HCT116 (cell line): ENCODE measurements around the gene BRWD1. TPM values are rescaled to one million over a fixed set of nuclear protein-coding genes. Genes with fewer than 3 reads are reported as not detected.

Experiments
- ATAC-seq: fragments of 200-7000 bp; cut with Tn5 transposase; 2 replicates; pipeline ENCODE4 v1.9.1; 2020; ENCODE audit warnings: mild to moderate bottlenecking, moderate library complexity
- BruUV-seq: library from RNA; stranded (reverse); fragments of 400-500 nt; replicated peaks from 2 replicates; lab custom pipeline; 2021; lab: Mats Ljungman, UMichigan
- CTCF ChIA-PET: fragments of 300-600 bp; sonication (Branson Sonifier 250); formaldehyde crosslinking; loops from one replicate; lab custom pipeline; 2021; ENCODE audit warnings: antibody characterized with exemption; lab: Charles Lee
- POLR2A ChIA-PET: fragments of 300-600, 350-600 bp; sonication (Branson Sonifier 250); formaldehyde crosslinking; loops from one replicate; lab custom pipeline; 2021; ENCODE audit warnings: antibody characterized with exemption; lab: Charles Lee
- RAD21 ChIA-PET, 2 experiments: fragments of 300-600 bp; sonication (Branson Sonifier 250); formaldehyde crosslinking; loops; one replicate each; lab custom pipeline; 2023; ENCODE audit warnings: low total read pairs in 2 of 2; ENCODE audit not compliant: uncharacterized antibody in 2 of 2, unreplicated experiment in 2 of 2, low non-redundant PET in 1 of 2; lab: Charles Lee
- DNase-seq: peaks from one replicate; pipeline ENCODE4 v3.0.0-alpha.2; 2010; ENCODE audit warnings: low read depth, low spot score
- H2AFZ ChIP-seq: fragments of 200-600 bp; shearing (Covaris generic), sonication (generic); 2 replicates; pipeline ENCODE4 v1.6.1; 2017; ENCODE audit warnings: low read depth, mixed run types, mixed read lengths, antibody characterized with exemption, low read length; ENCODE audit not compliant: poor library complexity, severe bottlenecking
- H3K27ac ChIP-seq: 2 replicates; pipeline ENCODE4 v1.5.1; 2012; ENCODE audit warnings: low read depth, low read length
- H3K27me3 ChIP-seq: fragments of 200-600 bp; sonication (generic); 2 replicates; pipeline ENCODE4 v1.6.1; 2016; ENCODE audit warnings: mixed run types, low read length, mixed read lengths; ENCODE audit not compliant: insufficient read depth
- H3K36me3 ChIP-seq, 2 experiments: fragments of 200-500 bp in 1 of 2; fragments of 200-600 bp in 1 of 2; sonication (Bioruptor generic) in 1 of 2; sonication (generic) in 1 of 2; 2 replicates each; pipeline versions ENCODE4 v1.5.1 to v1.6.1; 2014 to 2016; ENCODE audit warnings: low read length in 2 of 2, inconsistent platforms in 1 of 2, mixed read lengths in 1 of 2, mixed run types in 1 of 2; ENCODE audit not compliant: insufficient read depth in 2 of 2, control insufficient read depth in 1 of 2
- H3K4me1 ChIP-seq, 2 experiments: fragments of 200-600 bp in 1 of 2; sonication (generic) in 1 of 2; 2 replicates each; pipeline versions ENCODE4 v1.5.1 to v1.6.1; 2012 to 2017; ENCODE audit warnings: low read length in 2 of 2, inconsistent platforms in 1 of 2, mild to moderate bottlenecking in 1 of 2, mixed read lengths in 1 of 2, mixed run types in 1 of 2, moderate library complexity in 1 of 2; ENCODE audit not compliant: insufficient read depth in 2 of 2, control insufficient read depth in 1 of 2
- H3K4me2 ChIP-seq: fragments of 200-600 bp; sonication (generic); 2 replicates; pipeline ENCODE4 v1.6.1; 2017; ENCODE audit warnings: mixed run types, low read length, mixed read lengths
- H3K4me3 ChIP-seq, 2 experiments: fragments of 200-600 bp in 1 of 2; sonication (generic) in 1 of 2; replicated peaks in 1 of 2; 2 replicates each; pipeline ENCODE4 v1.5.1; 2011 to 2016; ENCODE audit warnings: low read length in 2 of 2, control low read depth in 1 of 2, low read depth in 1 of 2, mild to moderate bottlenecking in 1 of 2, mixed read lengths in 1 of 2, mixed run types in 1 of 2
- H3K79me2 ChIP-seq: fragments of 200-600 bp; sonication (generic); 2 replicates; pipeline ENCODE4 v1.6.1; 2017; ENCODE audit warnings: mild to moderate bottlenecking, mixed run types, low read length, moderate library complexity, mixed read lengths; ENCODE audit not compliant: insufficient read depth
- H3K9ac ChIP-seq: fragments of 200-600 bp; sonication (generic); 2 replicates; pipeline ENCODE4 v1.6.1; 2016; ENCODE audit warnings: low read length, mixed read lengths
- H3K9me2 ChIP-seq: fragments of 200-600 bp; sonication (generic), shearing (Covaris generic); 2 replicates; pipeline ENCODE4 v1.6.1; 2017; ENCODE audit warnings: mixed run types, mild to moderate bottlenecking, moderate library complexity; ENCODE audit not compliant: insufficient read depth
- H3K9me3 ChIP-seq, 2 experiments: fragments of 200-500 bp in 1 of 2; fragments of 200-600 bp in 1 of 2; sonication (Bioruptor generic) in 1 of 2; sonication (generic) in 1 of 2; 2 replicates each; pipeline ENCODE4 v1.6.1; 2014 to 2017; ENCODE audit warnings: low read length in 2 of 2, mixed read lengths in 2 of 2, inconsistent platforms in 1 of 2, low read depth in 1 of 2, mild to moderate bottlenecking in 1 of 2, mixed run types in 1 of 2, moderate library complexity in 1 of 2; ENCODE audit not compliant: control insufficient read depth in 1 of 2, insufficient read depth in 1 of 2
- H4K20me1 ChIP-seq: fragments of 200-600 bp; sonication (generic), shearing (Covaris generic); 2 replicates; pipeline ENCODE4 v1.6.1; 2017; ENCODE audit warnings: mixed run types, mild to moderate bottlenecking, moderate library complexity; ENCODE audit not compliant: insufficient read depth
- CTCF ChIP-seq, 3 experiments: fragments of 200-600 bp in 1 of 3; sonication (generic) in 1 of 3; IDR thresholded peaks in 2 of 3; conservative IDR thresholded peaks in 1 of 3; 2 replicates each; pipeline ENCODE4 v1.5.1; 2012 to 2017; ENCODE audit warnings: low read depth in 2 of 3, low read length in 2 of 3, antibody characterized with exemption in 1 of 3, borderline replicate concordance in 1 of 3, control low read depth in 1 of 3, mild to moderate bottlenecking in 1 of 3, mixed read lengths in 1 of 3, mixed run types in 1 of 3, moderate library complexity in 1 of 3; ENCODE audit not compliant: insufficient read depth in 1 of 3
- SRF ChIP-seq: IDR thresholded peaks from 2 replicates; pipeline ENCODE4 v1.6.1; 2012; ENCODE audit warnings: low read depth
- ZFX ChIP-seq: fragments of 450-650 bp; IDR thresholded peaks from 2 replicates; pipeline ENCODE4 v1.6.1; 2017
- intact Hi-C: fragments of 100-400 bp; cut with micrococcal nuclease; formaldehyde crosslinking; loops from 2 replicates; pipeline ENCODE4 v1.10.0; 2022
- total RNA-seq: library from RNA; stranded (reverse); gene quantifications from one replicate; pipeline ENCODE4 v1.2.1, GENCODE V29; 2021; ENCODE audit not compliant: unreplicated experiment
- TF ChIP-seq, protein P1 (sequence below): IDR thresholded peaks from 2 replicates; pipeline ENCODE4 v1.6.1; 2012; ENCODE audit warnings: low read depth

The BRWD1 gene
- total RNA-seq, 1 experiment from 2014 or later: 33.1 TPM

DNA sequence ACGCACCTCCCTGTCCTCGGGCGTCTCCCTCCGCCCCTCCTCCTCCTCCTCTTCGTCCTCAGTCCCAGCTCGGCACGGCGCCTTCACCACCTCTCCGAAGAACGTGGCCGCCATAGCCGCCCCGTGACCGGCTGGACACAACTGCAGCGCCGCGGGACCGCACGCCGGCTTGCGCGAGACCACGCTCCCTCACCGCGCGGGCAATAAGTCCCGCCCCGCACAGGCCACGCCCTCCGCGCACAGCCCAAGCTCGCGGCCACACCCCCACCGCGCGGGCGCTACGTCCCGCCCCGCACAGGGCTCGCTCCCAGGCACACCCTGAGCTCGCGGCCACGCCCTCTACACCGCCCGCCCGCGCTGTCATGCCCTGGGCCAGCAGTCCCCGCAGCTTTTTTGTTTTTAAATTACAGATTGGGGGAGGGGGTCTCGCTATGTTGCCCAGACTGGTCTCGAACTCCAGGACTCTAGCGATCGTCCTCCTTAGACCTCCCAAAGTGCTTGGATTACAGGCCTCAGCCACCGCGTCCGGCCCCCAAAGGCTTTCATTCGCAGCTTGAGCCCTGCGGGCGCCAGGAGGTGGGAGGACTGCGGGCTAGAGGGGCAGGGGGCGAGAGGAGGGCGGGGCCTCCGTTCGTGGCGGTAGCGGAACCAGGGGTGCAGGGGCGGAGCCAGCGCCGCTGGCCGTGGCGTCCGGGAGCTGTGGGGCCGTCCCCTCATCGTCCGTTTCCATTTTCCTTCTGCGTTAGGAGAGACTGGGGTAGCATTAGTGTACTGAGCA lies 130.0 kb downstream of the BRWD1 start, which contains the start of gene PSMG1 (continued):
- TF ChIP-seq, protein P1, sequence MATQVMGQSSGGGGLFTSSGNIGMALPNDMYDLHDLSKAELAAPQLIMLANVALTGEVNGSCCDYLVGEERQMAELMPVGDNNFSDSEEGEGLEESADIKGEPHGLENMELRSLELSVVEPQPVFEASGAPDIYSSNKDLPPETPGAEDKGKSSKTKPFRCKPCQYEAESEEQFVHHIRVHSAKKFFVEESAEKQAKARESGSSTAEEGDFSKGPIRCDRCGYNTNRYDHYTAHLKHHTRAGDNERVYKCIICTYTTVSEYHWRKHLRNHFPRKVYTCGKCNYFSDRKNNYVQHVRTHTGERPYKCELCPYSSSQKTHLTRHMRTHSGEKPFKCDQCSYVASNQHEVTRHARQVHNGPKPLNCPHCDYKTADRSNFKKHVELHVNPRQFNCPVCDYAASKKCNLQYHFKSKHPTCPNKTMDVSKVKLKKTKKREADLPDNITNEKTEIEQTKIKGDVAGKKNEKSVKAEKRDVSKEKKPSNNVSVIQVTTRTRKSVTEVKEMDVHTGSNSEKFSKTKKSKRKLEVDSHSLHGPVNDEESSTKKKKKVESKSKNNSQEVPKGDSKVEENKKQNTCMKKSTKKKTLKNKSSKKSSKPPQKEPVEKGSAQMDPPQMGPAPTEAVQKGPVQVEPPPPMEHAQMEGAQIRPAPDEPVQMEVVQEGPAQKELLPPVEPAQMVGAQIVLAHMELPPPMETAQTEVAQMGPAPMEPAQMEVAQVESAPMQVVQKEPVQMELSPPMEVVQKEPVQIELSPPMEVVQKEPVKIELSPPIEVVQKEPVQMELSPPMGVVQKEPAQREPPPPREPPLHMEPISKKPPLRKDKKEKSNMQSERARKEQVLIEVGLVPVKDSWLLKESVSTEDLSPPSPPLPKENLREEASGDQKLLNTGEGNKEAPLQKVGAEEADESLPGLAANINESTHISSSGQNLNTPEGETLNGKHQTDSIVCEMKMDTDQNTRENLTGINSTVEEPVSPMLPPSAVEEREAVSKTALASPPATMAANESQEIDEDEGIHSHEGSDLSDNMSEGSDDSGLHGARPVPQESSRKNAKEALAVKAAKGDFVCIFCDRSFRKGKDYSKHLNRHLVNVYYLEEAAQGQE: no peak
- no peak for TF ChIP-seq SRF

DNA sequence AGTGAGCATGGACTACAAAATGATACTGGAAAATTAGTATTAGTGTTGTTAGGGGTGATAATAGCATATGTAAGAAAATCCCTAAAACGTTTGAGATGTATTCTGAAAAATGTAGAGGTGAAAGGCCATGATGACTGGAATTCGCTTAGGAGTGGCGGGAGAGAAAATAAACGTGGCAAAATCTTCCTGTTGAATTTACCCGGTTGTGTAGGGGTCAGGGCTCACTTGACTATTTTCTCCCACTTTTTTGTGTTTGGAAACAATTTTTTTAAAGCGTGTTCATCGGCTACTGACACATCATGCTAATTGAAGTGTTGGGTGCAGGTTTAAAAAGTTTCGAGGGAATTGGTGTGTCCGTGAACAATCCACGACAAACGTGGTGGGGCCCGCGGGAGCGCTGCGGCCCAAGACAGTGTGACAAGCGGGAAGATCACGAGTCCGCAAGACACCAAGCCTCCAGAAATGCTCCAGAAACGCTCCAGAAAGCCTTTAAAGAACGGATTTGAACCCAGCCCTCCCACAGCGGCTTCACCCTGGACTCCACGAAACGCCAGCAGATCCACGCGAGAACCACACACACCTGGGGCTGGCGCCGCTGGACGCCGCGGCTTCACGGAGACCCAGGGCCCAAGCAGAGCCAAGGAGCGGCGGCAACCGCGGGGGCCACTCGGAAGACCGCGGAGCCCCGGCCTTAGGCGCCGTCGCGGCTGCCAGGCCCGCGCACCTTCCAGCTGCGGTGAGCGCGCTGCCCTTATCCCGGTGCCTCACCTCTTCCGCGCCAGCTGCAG lies 130.8 kb downstream of the BRWD1 start:
- ATAC-seq (peak; percentile 45), DNase-seq (no peak)
- TF ChIP-seq ZFX (peak; percentile 89), CTCF (IDR thresholded peaks at IDR 0.05 in 2 of 3, conservative IDR thresholded peaks at IDR 0.05 in 1 of 3; ENCODE audit: borderline replicate concordance in 1 of 3, insufficient read depth in 1 of 3, low read depth in 2 of 3, low read length in 2 of 3) (no peak)
- POLR2A ChIA-PET: interaction anchor here (0.6 to 1.6 kb wide), 7 partner anchors 95 to 518 kb away, joined by 3 to 10 read pairs (median 4); a partner anchor contains a TSS
- RAD21 ChIA-PET: interaction anchor here in 1 of 2 experiments (1.2 kb wide), 1 partner anchor 259 kb away, joined by 3 read pairs; no protein-coding TSS in a partner anchor
- intact Hi-C loops: loop anchor here (2.0 to 10.0 kb wide), 3 partner anchors 198 to 452 kb away; partner anchors contain the start of gene LCA5L
- Histone ChIP-seq H3K9me2 (no peaks in the 10 kb centered on the region), H3K4me2 (peak overlapping the region; percentile 88), H3K4me3 (peak overlapping the region; percentile 80 to 86), H4K20me1 (peaks cover 3% of the 10 kb centered on the region; the same call in 1 of the 2 replicates), H3K4me1 (peaks cover 4 to 15% of the 10 kb centered on the region in 2 experiments; a peak in 3 of 4 replicates), H3K27me3 (no peaks in the 10 kb centered on the region), H3K79me2 (peaks cover 54% of the 10 kb centered on the region), H3K9me3 (no peaks in the 10 kb centered on the region), H2AFZ (no peak overlapping the region), H3K9ac (peak overlapping the region; percentile 92), H3K36me3 (peaks cover 8 to 19% of the 10 kb centered on the region in 2 experiments; a peak in 2 of 4 replicates), H3K27ac (peak overlapping the region; percentile 64)
- BruUV-seq: TSS peak; percentile 55
- CTCF ChIA-PET: interaction anchor here (2.0 kb wide), 1 partner anchor 205 kb away, joined by 7 read pairs; no protein-coding TSS in a partner anchor
